SK-N-SH treated with all-trans-retinoic acid at 6 μM for 48 hours (cell line): ENCODE data around the gene MICALL2.

Experiments
- ATAC-seq: fragments of 200-7000 bp; cut with Tn5 transposase; 3 replicates; pipeline ENCODE4 v1.9.1; 2020; ENCODE audit warnings: mild to moderate bottlenecking, moderate library complexity
- ARNTL ChIP-seq: fragments of 450-650 bp; formaldehyde crosslinking; IDR thresholded peaks from 2 replicates; pipeline ENCODE4 v1.5.0; 2020; ENCODE audit warnings: low read depth, mild to moderate bottlenecking, moderate library complexity, borderline replicate concordance
- BACH2 ChIP-seq: fragments of 250-450 bp; sonication (Bioruptor Pico); IDR thresholded peaks from 2 replicates; pipeline ENCODE4 v1.9.0; 2021; ENCODE audit warnings: mild to moderate bottlenecking, borderline replicate concordance
- CSDC2 ChIP-seq: fragments of 250-450 bp; sonication (Bioruptor Pico); IDR thresholded peaks from 2 replicates; pipeline ENCODE4 v1.5.0; 2020; ENCODE audit warnings: mild to moderate bottlenecking, moderate library complexity
- CSRNP3 ChIP-seq: fragments of 250-450 bp; sonication (Bioruptor Pico); IDR thresholded peaks from 2 replicates; pipeline ENCODE4 v1.5.1; 2021; ENCODE audit warnings: mild to moderate bottlenecking, moderate library complexity
- GLIS3 ChIP-seq: fragments of 250-450 bp; sonication (Bioruptor Pico); IDR thresholded peaks from 2 replicates; pipeline ENCODE4 v1.5.0; 2020; ENCODE audit warnings: mild to moderate bottlenecking, moderate library complexity
- ISL1 ChIP-seq: fragments of 250-450 bp; sonication (Bioruptor Pico); IDR thresholded peaks from 2 replicates; pipeline ENCODE4 v2.1.2; 2022; ENCODE audit warnings: mild to moderate bottlenecking, moderate library complexity
- OSR1 ChIP-seq: fragments of 250-450 bp; sonication (Bioruptor Pico); IDR thresholded peaks from 2 replicates; pipeline ENCODE4 v1.8.0; 2022; ENCODE audit warnings: moderate library complexity, mild to moderate bottlenecking, inconsistent platforms
- PPARA ChIP-seq: fragments of 250-450 bp; sonication (Bioruptor Pico); IDR thresholded peaks from 2 replicates; pipeline ENCODE4 v1.5.0; 2020; ENCODE audit warnings: mild to moderate bottlenecking, borderline replicate concordance
- RARB ChIP-seq: fragments of 250-450 bp; sonication (Bioruptor Pico); IDR thresholded peaks from 2 replicates; pipeline ENCODE4 v1.8.0; 2021; ENCODE audit warnings: mild to moderate bottlenecking, moderate library complexity
- SNAI2 ChIP-seq: fragments of 250-450 bp; sonication (Bioruptor Pico); IDR thresholded peaks from 2 replicates; pipeline ENCODE4 v1.5.0; 2020; ENCODE audit warnings: mild to moderate bottlenecking, moderate library complexity
- TCF4 ChIP-seq: fragments of 250-450 bp; sonication (Bioruptor Pico); IDR thresholded peaks from 2 replicates; pipeline ENCODE4 v1.8.0; 2021; ENCODE audit warnings: mild to moderate bottlenecking, moderate library complexity, borderline replicate concordance
- TOX ChIP-seq: fragments of 250-450 bp; sonication (Bioruptor Pico); IDR thresholded peaks from 2 replicates; pipeline ENCODE4 v1.8.0; 2021; ENCODE audit warnings: mild to moderate bottlenecking, moderate library complexity, borderline replicate concordance
- TSHZ2 ChIP-seq: fragments of 250-450 bp; sonication (Bioruptor Pico); IDR thresholded peaks from 2 replicates; pipeline ENCODE4 v1.5.0; 2020; ENCODE audit warnings: mild to moderate bottlenecking, moderate library complexity
- ZC3H10 ChIP-seq: fragments of 250-450 bp; sonication (Bioruptor Pico); IDR thresholded peaks from 2 replicates; pipeline ENCODE4 v1.5.1; 2021; ENCODE audit warnings: mild to moderate bottlenecking, moderate library complexity
- ZFP3 ChIP-seq: fragments of 250-450 bp; sonication (Bioruptor Pico); IDR thresholded peaks from 2 replicates; pipeline ENCODE4 v1.5.0; 2020; ENCODE audit warnings: mild to moderate bottlenecking, moderate library complexity
- ZFP30 ChIP-seq: fragments of 450-650 bp; formaldehyde crosslinking; IDR thresholded peaks from 2 replicates; pipeline ENCODE4 v1.5.0; 2022; ENCODE audit warnings: mild to moderate bottlenecking, moderate library complexity
- ZNF565 ChIP-seq: fragments of 450-650 bp; formaldehyde crosslinking; conservative IDR thresholded peaks from 2 replicates; pipeline ENCODE4 v1.5.0; 2020; ENCODE audit warnings: low read depth, mild to moderate bottlenecking, moderate library complexity
- ZNF8 ChIP-seq: fragments of 450-650 bp; formaldehyde crosslinking; IDR thresholded peaks from 2 replicates; pipeline ENCODE4 v1.5.0; 2020; ENCODE audit warnings: mild to moderate bottlenecking, moderate library complexity
- TF ChIP-seq, protein P1 (sequence below): fragments of 250-450 bp; sonication (Bioruptor Pico); IDR thresholded peaks from 2 replicates; pipeline ENCODE4 v1.5.1; 2020; ENCODE audit warnings: low read depth, mild to moderate bottlenecking, moderate library complexity
- TF ChIP-seq, protein P2 (sequence below): fragments of 250-450 bp; sonication (Bioruptor Pico); IDR thresholded peaks from 2 replicates; pipeline ENCODE4 v1.8.0; 2021; ENCODE audit warnings: low read depth, mild to moderate bottlenecking, moderate library complexity, borderline replicate concordance

Gene MICALL2

DNA sequence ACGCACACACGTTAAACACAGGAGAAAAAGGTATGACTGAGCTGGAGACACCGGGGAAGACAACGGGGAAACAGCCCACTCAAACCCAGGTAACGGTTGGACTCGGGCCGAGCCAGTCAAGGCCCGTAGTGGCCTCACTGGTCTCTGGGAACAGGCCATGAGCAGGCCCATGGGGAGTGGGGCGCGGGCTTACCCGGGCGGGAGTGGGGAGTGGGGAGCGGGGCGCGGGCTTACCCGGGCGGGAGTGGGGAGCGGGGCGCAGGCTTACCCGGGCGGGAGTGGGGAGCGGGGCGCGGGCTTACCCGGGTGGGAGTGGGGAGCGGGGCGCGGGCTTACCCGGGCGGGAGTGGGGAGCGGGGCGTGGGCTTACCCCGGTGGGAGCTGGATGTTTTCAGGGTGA lies 33.4 kb upstream of the MICALL2 start:
- TF ChIP-seq BACH2 (CRISPR knock-in tag), result no peak
- TF ChIP-seq TOX, result no peak
- TF ChIP-seq ZFP3 (CRISPR knock-in tag), result no peak
- no peak for TF ChIP-seq TSHZ2 (CRISPR knock-in tag)
- TF ChIP-seq ISL1 (CRISPR knock-in tag), result no peak
- no peak for TF ChIP-seq ZC3H10 (CRISPR knock-in tag)
- no peak for TF ChIP-seq RARB (CRISPR knock-in tag)
- no peak for TF ChIP-seq OSR1
- no peak for TF ChIP-seq ZNF565 (CRISPR knock-in tag)
- TF ChIP-seq SNAI2 (CRISPR knock-in tag), result no peak
- TF ChIP-seq TCF4 (CRISPR knock-in tag), result no peak
- TF ChIP-seq, protein P1, sequence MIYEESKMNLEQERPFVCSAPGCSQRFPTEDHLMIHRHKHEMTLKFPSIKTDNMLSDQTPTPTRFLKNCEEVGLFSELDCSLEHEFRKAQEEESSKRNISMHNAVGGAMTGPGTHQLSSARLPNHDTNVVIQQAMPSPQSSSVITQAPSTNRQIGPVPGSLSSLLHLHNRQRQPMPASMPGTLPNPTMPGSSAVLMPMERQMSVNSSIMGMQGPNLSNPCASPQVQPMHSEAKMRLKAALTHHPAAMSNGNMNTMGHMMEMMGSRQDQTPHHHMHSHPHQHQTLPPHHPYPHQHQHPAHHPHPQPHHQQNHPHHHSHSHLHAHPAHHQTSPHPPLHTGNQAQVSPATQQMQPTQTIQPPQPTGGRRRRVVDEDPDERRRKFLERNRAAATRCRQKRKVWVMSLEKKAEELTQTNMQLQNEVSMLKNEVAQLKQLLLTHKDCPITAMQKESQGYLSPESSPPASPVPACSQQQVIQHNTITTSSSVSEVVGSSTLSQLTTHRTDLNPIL (CRISPR knock-in tag), result no peak
- ATAC-seq, result no peak

- no peak for ATAC-seq
- TF ChIP-seq CSDC2 (no peak), BACH2 (CRISPR knock-in tag) (no peak), TSHZ2 (CRISPR knock-in tag) (no peak), ARNTL (CRISPR knock-in tag) (no peak), RARB (CRISPR knock-in tag) (no peak), OSR1 (no peak), ZFP3 (CRISPR knock-in tag) (no peak), ISL1 (CRISPR knock-in tag) (no peak), SNAI2 (CRISPR knock-in tag) (no peak), PPARA (no peak), TOX (no peak), ZFP30 (CRISPR knock-in tag) (no peak), TCF4 (CRISPR knock-in tag) (no peak)
- TF ChIP-seq, protein P2, sequence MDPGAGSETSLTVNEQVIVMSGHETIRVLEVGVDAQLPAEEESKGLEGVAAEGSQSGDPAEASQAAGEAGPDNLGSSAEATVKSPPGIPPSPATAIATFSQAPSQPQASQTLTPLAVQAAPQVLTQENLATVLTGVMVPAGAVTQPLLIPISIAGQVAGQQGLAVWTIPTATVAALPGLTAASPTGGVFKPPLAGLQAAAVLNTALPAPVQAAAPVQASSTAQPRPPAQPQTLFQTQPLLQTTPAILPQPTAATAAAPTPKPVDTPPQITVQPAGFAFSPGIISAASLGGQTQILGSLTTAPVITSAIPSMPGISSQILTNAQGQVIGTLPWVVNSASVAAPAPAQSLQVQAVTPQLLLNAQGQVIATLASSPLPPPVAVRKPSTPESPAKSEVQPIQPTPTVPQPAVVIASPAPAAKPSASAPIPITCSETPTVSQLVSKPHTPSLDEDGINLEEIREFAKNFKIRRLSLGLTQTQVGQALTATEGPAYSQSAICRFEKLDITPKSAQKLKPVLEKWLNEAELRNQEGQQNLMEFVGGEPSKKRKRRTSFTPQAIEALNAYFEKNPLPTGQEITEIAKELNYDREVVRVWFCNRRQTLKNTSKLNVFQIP (CRISPR knock-in tag), result no peak
Measured at GRCh38 chr7:1492221-1492620, 33.0 kb upstream of the MICALL2 start.

DNA sequence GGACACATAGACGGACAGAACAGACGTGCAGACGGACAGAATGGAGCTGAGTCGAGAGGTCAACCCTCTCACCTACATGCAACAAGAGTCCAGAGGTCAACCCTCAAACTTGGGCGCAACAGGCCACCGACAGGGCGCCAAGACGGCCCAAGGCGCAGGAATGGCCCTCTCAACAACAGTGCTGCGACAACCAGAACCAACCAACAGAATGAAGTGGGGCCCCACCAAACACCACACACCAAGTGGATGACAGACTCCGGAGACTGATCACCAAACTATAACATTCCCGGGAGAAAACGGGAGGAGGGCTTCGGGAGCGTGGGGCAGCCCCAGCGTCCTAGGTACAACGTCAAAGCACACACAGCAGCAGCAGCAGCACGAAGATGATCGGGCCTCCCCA lies 31.6 kb upstream of the MICALL2 start:
- TF ChIP-seq CSRNP3 (CRISPR knock-in tag) (no peak), GLIS3 (CRISPR knock-in tag) (no peak), TCF4 (CRISPR knock-in tag) (no peak), CSDC2 (no peak), SNAI2 (CRISPR knock-in tag) (no peak), OSR1 (no peak), ZNF8 (CRISPR knock-in tag) (no peak)
- no peak for ATAC-seq
